Naive thymus-derived CD4-positive, alpha-beta T cell (primary cell): ENCODE results near the gene CYB5B. TPM values are rescaled to one million over a fixed set of nuclear protein-coding genes. Genes with fewer than 3 reads are reported as not detected.

Experiments used
- ATAC-seq: fragments of 150-1000 bp; cut with Tn5 transposase; 2 replicates; pipeline ENCODE4 v1.10.0; 2021; ENCODE audit warnings: mild to moderate bottlenecking, moderate library complexity
- CTCF ChIA-PET: fragments of 350-600 bp; sonication (Branson Sonifier 250); formaldehyde crosslinking; loops from one replicate; lab custom pipeline; 2021; ENCODE audit warnings: antibody characterized with exemption; lab: Charles Lee
- POLR2A ChIA-PET: fragments of 350-600 bp; sonication (Branson Sonifier 250); formaldehyde crosslinking; loops from one replicate; lab custom pipeline; 2021; ENCODE audit warnings: antibody characterized with exemption, inconsistent platforms; lab: Charles Lee
- DNase-seq, 9 donors: peaks; one replicate each; pipeline versions ENCODE4 v3.0.0 to v3.0.0-alpha.2; 2020 to 2022; ENCODE audit warnings: mixed read lengths in 1 of 9
- H3K27ac ChIP-seq: one replicate; pipeline ENCODE4 v1.7.0; 2013; ENCODE audit warnings: mild to moderate bottlenecking, low read depth, low read length, moderate library complexity
- H3K27me3 ChIP-seq, 2 donors: one replicate each; pipeline ENCODE4 v1.7.0; 2013; ENCODE audit warnings: low read length in 2 of 2, mild to moderate bottlenecking in 2 of 2, moderate library complexity in 2 of 2; ENCODE audit not compliant: control insufficient read depth in 2 of 2, insufficient read depth in 2 of 2
- H3K36me3 ChIP-seq, 3 experiments: 1 replicate in 2 of 3; 2 replicates in 1 of 3; pipeline ENCODE4 v1.7.0; 2013; ENCODE audit warnings: low read length in 3 of 3, mild to moderate bottlenecking in 3 of 3, moderate library complexity in 1 of 3; ENCODE audit not compliant: insufficient read depth in 3 of 3, control insufficient read depth in 2 of 3
- H3K4me1 ChIP-seq, 2 donors: one replicate each; pipeline ENCODE4 v1.7.0; 2013; ENCODE audit warnings: low read length in 2 of 2, mild to moderate bottlenecking in 2 of 2, moderate library complexity in 1 of 2; ENCODE audit not compliant: control insufficient read depth in 2 of 2, insufficient read depth in 2 of 2
- H3K4me3 ChIP-seq: 2 replicates; pipeline ENCODE4 v1.7.0; 2013; ENCODE audit warnings: mild to moderate bottlenecking, low read length
- H3K9me3 ChIP-seq, 3 experiments: 1 replicate in 2 of 3; 2 replicates in 1 of 3; pipeline ENCODE4 v1.7.0; 2013; ENCODE audit warnings: low read length in 3 of 3; ENCODE audit not compliant: control insufficient read depth in 2 of 3
- H3K27ac Mint-ChIP-seq, 9 donors: one replicate each; pipeline ENCODE4 v1.8.0; 2020 to 2022; ENCODE audit warnings: mixed read lengths in 9 of 9, mild to moderate bottlenecking in 8 of 9, moderate library complexity in 5 of 9, inconsistent platforms in 2 of 9
- H3K27me3 Mint-ChIP-seq, 5 donors: one replicate each; pipeline ENCODE4 v1.8.0; 2021 to 2022; ENCODE audit warnings: mixed read lengths in 5 of 5, mild to moderate bottlenecking in 1 of 5
- H3K36me3 Mint-ChIP-seq, 5 donors: one replicate each; pipeline ENCODE4 v1.8.0; 2020 to 2022; ENCODE audit warnings: mixed read lengths in 5 of 5, mild to moderate bottlenecking in 3 of 5, inconsistent platforms in 1 of 5
- H3K4me1 Mint-ChIP-seq, 7 donors: one replicate each; pipeline ENCODE4 v1.8.0; 2020 to 2022; ENCODE audit warnings: mixed read lengths in 7 of 7, mild to moderate bottlenecking in 3 of 7, inconsistent platforms in 1 of 7
- H3K4me3 Mint-ChIP-seq, 10 donors: one replicate each; pipeline ENCODE4 v1.8.0; 2020 to 2022; ENCODE audit warnings: mild to moderate bottlenecking in 10 of 10, mixed read lengths in 10 of 10, moderate library complexity in 6 of 10, inconsistent platforms in 2 of 10
- H3K9me3 Mint-ChIP-seq, 11 donors: one replicate each; pipeline ENCODE4 v1.8.0; 2020 to 2022; ENCODE audit warnings: mixed read lengths in 11 of 11, mild to moderate bottlenecking in 4 of 11, inconsistent platforms in 1 of 11, moderate library complexity in 1 of 11
- intact Hi-C, 2 donors: fragments of 100-400 bp; cut with micrococcal nuclease; formaldehyde crosslinking; loops; one replicate each; pipeline ENCODE4 v1.15.1; 2023
- polyA plus RNA-seq, 2 donors: library from polyadenylated mRNA; unstranded; fragments of 300-500 nt; fragmentation: Illumina TruSeq; gene quantifications; one replicate each; pipeline ENCODE4 v1.2.3, GENCODE V29; 2021
- total RNA-seq, 6 experiments: library from RNA in 5 of 6; stranded (reverse) in 5 of 6; gene quantifications; 1 replicate in 5 of 6; 2 replicates in 1 of 6; pipeline ENCODE4 v1.2.3 and lab custom pipeline; 2021 to 2026

CYB5B gene
- total and polyA plus RNA-seq, 7 experiments from 2014 or later: 29.6 to 148 (median 49.2) TPM

GRCh38 chr16:69396187-69397061 lies 28.0 kb upstream of the CYB5B start:
- Mint-ChIP-seq H3K4me3 (peak overlapping the region in 3 of 10 donors; percentile 26 to 57 (median 50)), H3K9me3 (no peaks in the 10 kb centered on the region), H3K36me3 (no peaks in the 10 kb centered on the region), H3K4me1 (peaks cover 0 to 17% (median 5%) of the 10 kb centered on the region in 7 donors), H3K27ac (peak overlapping the region; percentile 8 to 76 (median 41)), H3K27me3 (peaks cover 0 to 11% (median 0%) of the 10 kb centered on the region in 5 donors)
- intact Hi-C loops: loop anchor here (1.0 to 5.0 kb wide), 11 partner anchors 10 to 1257 kb away; partner anchors contain the start of genes NFAT5 (in 1 of the 2), NOB1 (in 1 of the 2) and TERF2 (in 1 of the 2)
- Histone ChIP-seq H3K36me3 (no peaks in the 10 kb centered on the region), H3K9me3 (no peaks in the 10 kb centered on the region), H3K4me1 (peaks cover 0 to 3% of the 10 kb centered on the region in 2 donors), H3K27me3 (no peaks in the 10 kb centered on the region), H3K27ac (peak overlapping the region; percentile 22), H3K4me3 (no peak overlapping the region)
- CTCF ChIA-PET: interaction anchor here (0.6 to 1.8 kb wide), 17 partner anchors 9 to 358 kb away, joined by 3 to 9 read pairs (median 4); partner anchors contain the start of gene NOB1
- peak; percentile 86 for ATAC-seq
- POLR2A ChIA-PET: interaction anchor here (0.6 to 2.0 kb wide), 7 partner anchors 9 to 358 kb away, joined by 3 to 8 read pairs (median 3); partner anchors contain the start of gene NOB1
- DNase-seq: peak; percentile 23 to 73 (median 66)

- H3K4me1 ChIP-seq: peaks cover 0 to 3% of the 10 kb centered on the region in 2 donors
- DNase-seq (no peak), ATAC-seq (no peak)
- no peaks in the 10 kb centered on the region for H3K36me3 ChIP-seq
- Mint-ChIP-seq H3K4me1 (peaks cover 0 to 17% (median 5%) of the 10 kb centered on the region in 7 donors), H3K36me3 (no peaks in the 10 kb centered on the region), H3K9me3 (no peaks in the 10 kb centered on the region), H3K27ac (peak overlapping the region in 2 of 9 donors; percentile 54 to 82), H3K27me3 (peaks cover 0 to 9% (median 0%) of the 10 kb centered on the region in 5 donors), H3K4me3 (no peak overlapping the region)
- ChIA-PET POLR2A (interaction anchor here (0.7 kb wide), 1 partner anchor 108 kb away, joined by 3 read pairs; no protein-coding TSS in a partner anchor), CTCF (interaction anchor here (0.7 to 0.9 kb wide), 2 partner anchors 48 to 310 kb away, joined by 3 read pairs; no protein-coding TSS in a partner anchor)
- H3K4me3 ChIP-seq: no peak overlapping the region
- H3K27ac ChIP-seq: no peak overlapping the region
- intact Hi-C loops: loop anchor here (2.0 to 5.0 kb wide), 6 partner anchors 44 to 309 kb away; partner anchors contain the start of gene NFAT5 (in 1 of the 2)
- no peaks in the 10 kb centered on the region for H3K27me3 ChIP-seq
- no peaks in the 10 kb centered on the region for H3K9me3 ChIP-seq
These were observed 26.4 kb upstream of the CYB5B start for GRCh38 chr16:69397821-69398521.

- Mint-ChIP-seq H3K4me1 (peaks cover 0 to 17% (median 5%) of the 10 kb centered on the region in 7 donors), H3K9me3 (no peaks in the 10 kb centered on the region), H3K27ac (no peak overlapping the region), H3K36me3 (no peaks in the 10 kb centered on the region), H3K4me3 (no peak overlapping the region), H3K27me3 (peaks cover 0 to 9% (median 0%) of the 10 kb centered on the region in 5 donors)
- intact Hi-C loops: loop anchor here (5.0 kb wide), 5 partner anchors 43 to 308 kb away; no protein-coding TSS in a partner anchor
- no peak overlapping the region for H3K4me3 ChIP-seq
- H3K27me3 ChIP-seq: no peaks in the 10 kb centered on the region
- H3K4me1 ChIP-seq: peaks cover 0 to 3% of the 10 kb centered on the region in 2 donors
- ChIA-PET POLR2A (no interaction called here), CTCF (interaction anchor here (0.7 to 1.6 kb wide), 2 partner anchors 56 to 311 kb away, joined by 3 read pairs; no protein-coding TSS in a partner anchor)
- ATAC-seq (no peak), DNase-seq (no peak)
- H3K9me3 ChIP-seq: no peaks in the 10 kb centered on the region
- no peaks in the 10 kb centered on the region for H3K36me3 ChIP-seq
- H3K27ac ChIP-seq: no peak overlapping the region
These were observed 25.1 kb upstream of the CYB5B start for GRCh38 chr16:69399361-69399760.

- CTCF ChIA-PET: no interaction called here
- Histone ChIP-seq H3K36me3 (no peaks in the 10 kb centered on the region), H3K27me3 (no peaks in the 10 kb centered on the region), H3K27ac (no peak overlapping the region), H3K4me3 (no peak overlapping the region), H3K4me1 (no peaks in the 10 kb centered on the region), H3K9me3 (no peaks in the 10 kb centered on the region)
- peak overlapping the region in 1 of 9 donors; percentile 12 for H3K27ac Mint-ChIP-seq
- POLR2A ChIA-PET: no interaction called here
- intact Hi-C loops: no loop called here
- H3K4me3 Mint-ChIP-seq: no peak overlapping the region
- ATAC-seq (peak; percentile 49), DNase-seq (no peak)
- no peaks in the 10 kb centered on the region for H3K36me3 Mint-ChIP-seq
- H3K27me3 Mint-ChIP-seq: peaks cover 0 to 9% (median 0%) of the 10 kb centered on the region in 5 donors
- peaks cover 0 to 7% (median 0%) of the 10 kb centered on the region in 7 donors for H3K4me1 Mint-ChIP-seq
- H3K9me3 Mint-ChIP-seq: peaks cover 0 to 1% (median 0%) of the 10 kb centered on the region in 11 donors
These were observed 22.0 kb upstream of the CYB5B start for GRCh38 chr16:69402439-69402838.

GRCh38 chr16:69404275-69404805 lies 20.1 kb upstream of the CYB5B start:
- Histone ChIP-seq H3K4me1 (no peaks in the 10 kb centered on the region), H3K27ac (no peak overlapping the region), H3K4me3 (no peak overlapping the region), H3K36me3 (no peaks in the 10 kb centered on the region), H3K27me3 (no peaks in the 10 kb centered on the region), H3K9me3 (no peaks in the 10 kb centered on the region)
- POLR2A ChIA-PET: interaction anchor here (1.4 kb wide), 1 partner anchor 9 kb away, joined by 3 read pairs; no protein-coding TSS in a partner anchor
- Mint-ChIP-seq H3K27me3 (peaks cover 0 to 4% (median 0%) of the 10 kb centered on the region in 5 donors), H3K9me3 (peaks cover 0 to 1% (median 0%) of the 10 kb centered on the region in 11 donors), H3K36me3 (no peaks in the 10 kb centered on the region), H3K4me3 (no peak overlapping the region), H3K27ac (no peak overlapping the region), H3K4me1 (peaks cover 0 to 6% (median 0%) of the 10 kb centered on the region in 7 donors)
- DNase-seq (no peak), ATAC-seq (no peak)
- intact Hi-C loops: no loop called here
- CTCF ChIA-PET: interaction anchor here (1.0 kb wide), 1 partner anchor 9 kb away, joined by 3 read pairs; no protein-coding TSS in a partner anchor

GRCh38 chr16:69405326-69405725 lies 19.1 kb upstream of the CYB5B start:
- Histone ChIP-seq H3K4me3 (no peak overlapping the region), H3K27me3 (no peaks in the 10 kb centered on the region), H3K4me1 (no peaks in the 10 kb centered on the region), H3K27ac (no peak overlapping the region), H3K9me3 (no peaks in the 10 kb centered on the region), H3K36me3 (no peaks in the 10 kb centered on the region)
- POLR2A ChIA-PET: interaction anchor here (1.4 kb wide), 1 partner anchor 10 kb away, joined by 3 read pairs; no protein-coding TSS in a partner anchor
- CTCF ChIA-PET: no interaction called here
- DNase-seq (no peak), ATAC-seq (no peak)
- Mint-ChIP-seq H3K4me1 (peaks cover 0 to 6% (median under 1%) of the 10 kb centered on the region in 7 donors), H3K27ac (no peak overlapping the region), H3K4me3 (no peak overlapping the region), H3K36me3 (no peaks in the 10 kb centered on the region), H3K27me3 (no peaks in the 10 kb centered on the region), H3K9me3 (peaks cover 0 to 1% (median 0%) of the 10 kb centered on the region in 11 donors)
- intact Hi-C loops: no loop called here
